Activated CD4-positive, alpha-beta T cell treated with anti-CD3 and anti-CD28 coated beads for 36 hours (primary cell): ENCODE measurements around the gene DUSP22. TPM values are rescaled to one million over a fixed set of nuclear protein-coding genes. Genes with fewer than 3 reads are reported as not detected.

Source experiments
- ATAC-seq: fragments of 200-7000 bp; cut with Tn5 transposase; one replicate; pipeline ENCODE4 v1.10.0; 2021; ENCODE audit warnings: mild to moderate bottlenecking, moderate library complexity
- CTCF ChIA-PET: fragments of 350-600 bp; sonication (Branson Sonifier 250); formaldehyde crosslinking; loops from one replicate; lab custom pipeline; 2021; ENCODE audit warnings: antibody characterized with exemption; lab: Charles Lee
- POLR2A ChIA-PET: fragments of 350-600 bp; sonication (Branson Sonifier 250); formaldehyde crosslinking; loops from one replicate; lab custom pipeline; 2021; ENCODE audit warnings: antibody characterized with exemption, inconsistent platforms; lab: Charles Lee
- DNase-seq: peaks from one replicate; pipeline ENCODE4 v3.0.0-alpha.2; 2020
- H3K27ac Mint-ChIP-seq: one replicate; pipeline ENCODE4 v1.8.0; 2021; ENCODE audit warnings: mixed read lengths
- H3K27me3 Mint-ChIP-seq: one replicate; pipeline ENCODE4 v1.8.0; 2021; ENCODE audit warnings: mixed read lengths
- H3K36me3 Mint-ChIP-seq: one replicate; pipeline ENCODE4 v1.8.0; 2021; ENCODE audit warnings: low read depth, mixed read lengths
- H3K4me1 Mint-ChIP-seq: one replicate; pipeline ENCODE4 v1.8.0; 2021; ENCODE audit warnings: mixed read lengths
- H3K4me3 Mint-ChIP-seq: one replicate; pipeline ENCODE4 v1.8.0; 2021; ENCODE audit warnings: mild to moderate bottlenecking, moderate library complexity, mixed read lengths
- H3K9me3 Mint-ChIP-seq: one replicate; pipeline ENCODE4 v1.8.0; 2021; ENCODE audit warnings: low read depth, mixed read lengths
- intact Hi-C, 2 experiments: fragments of 100-400 bp; cut with DNase I in 1 of 2; cut with micrococcal nuclease in 1 of 2; formaldehyde crosslinking; loops; one replicate each; pipeline versions ENCODE4 v1.14.2 to v1.15.1; 2022 to 2024; cut with DNase I, micrococcal nuclease
- total RNA-seq, 2 experiments: library from RNA; stranded (reverse); gene quantifications; one replicate each; pipeline ENCODE4 v1.2.3, GENCODE V29; 2021

The DUSP22 gene
- total RNA-seq, 2 experiments from 2014 or later: 33.2 to 33.7 TPM

DNA sequence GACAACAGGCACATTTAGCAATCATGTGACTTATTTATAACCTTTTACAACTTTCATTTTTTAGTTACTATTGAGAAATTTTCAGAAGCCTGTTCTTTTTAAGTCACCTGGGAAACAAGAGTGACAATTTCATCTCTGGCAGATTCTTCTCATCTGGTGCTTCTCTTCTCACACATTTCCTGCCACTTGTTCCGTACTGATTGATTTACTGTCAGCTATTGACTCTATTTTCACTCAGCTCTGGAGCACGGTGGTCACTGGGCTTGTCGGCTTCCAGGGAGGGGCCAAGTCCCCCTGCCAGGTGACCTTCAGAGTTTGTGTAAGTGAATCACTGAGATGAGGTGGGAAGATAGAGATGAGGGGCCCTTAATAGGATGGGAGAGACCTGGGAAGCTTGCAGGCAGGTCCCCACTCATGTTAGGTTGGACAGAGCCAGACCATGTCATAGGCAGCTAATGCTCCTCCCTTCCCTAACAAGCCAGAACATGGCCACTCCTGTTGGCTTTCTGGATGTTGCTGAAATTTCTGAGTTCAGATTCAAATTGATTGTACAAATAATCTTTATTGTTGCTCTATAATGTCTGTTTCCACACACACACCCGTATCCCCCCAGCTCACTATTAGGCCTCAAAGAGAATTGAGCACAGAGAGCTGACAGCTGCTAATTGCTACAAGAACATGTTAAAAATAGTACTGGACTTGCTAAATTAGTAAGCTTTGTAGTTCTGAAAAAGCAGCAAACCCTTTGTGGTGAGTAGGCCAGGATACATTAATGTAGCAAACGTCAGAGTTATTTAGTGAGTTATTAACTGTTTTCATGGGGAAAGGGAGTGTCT lies 13.3 kb downstream of the DUSP22 start:
- Mint-ChIP-seq H3K4me1 (peaks cover 3% of the 10 kb centered on the region), H3K9me3 (no peaks in the 10 kb centered on the region), H3K36me3 (peaks cover 10% of the 10 kb centered on the region), H3K27ac (no peak overlapping the region), H3K27me3 (no peaks in the 10 kb centered on the region), H3K4me3 (no peak overlapping the region)
- POLR2A ChIA-PET: no interaction called here
- CTCF ChIA-PET: interaction anchor here (0.5 to 2.0 kb wide), 11 partner anchors 9 to 116 kb away, joined by 3 to 5 read pairs (median 3); no protein-coding TSS in a partner anchor
- DNase-seq (peak; percentile 29), ATAC-seq (peak; percentile 42)
- intact Hi-C loops: no loop called here

DNA sequence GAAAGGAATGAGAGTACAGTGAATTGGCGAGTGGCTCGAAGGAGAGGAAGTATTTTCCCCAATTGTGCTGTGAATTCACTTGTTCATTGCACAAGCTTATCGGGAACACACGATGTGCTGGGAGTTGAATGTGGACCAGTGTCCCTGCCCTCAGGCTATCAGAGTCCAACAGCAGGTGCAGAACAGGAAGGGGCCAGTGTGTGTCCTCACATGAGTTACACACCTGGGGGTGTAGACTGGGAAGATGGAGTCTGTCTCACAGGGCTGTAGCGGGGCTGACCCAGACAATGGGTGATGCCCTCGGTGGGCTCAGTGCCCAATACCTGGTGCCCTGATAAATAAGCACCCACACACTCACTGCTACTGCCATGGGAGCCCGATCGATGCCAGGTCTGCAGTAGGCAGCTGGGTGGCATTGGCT lies 14.4 kb downstream of the DUSP22 start:
- Mint-ChIP-seq H3K4me3 (no peak overlapping the region), H3K27ac (no peak overlapping the region), H3K36me3 (peaks cover 10% of the 10 kb centered on the region), H3K9me3 (no peaks in the 10 kb centered on the region), H3K27me3 (no peaks in the 10 kb centered on the region), H3K4me1 (peaks cover 4% of the 10 kb centered on the region)
- intact Hi-C loops: no loop called here
- DNase-seq (no peak), ATAC-seq (no peak)
- ChIA-PET POLR2A (no interaction called here), CTCF (interaction anchor here (0.7 to 2.0 kb wide), 5 partner anchors 11 to 648 kb away, joined by 3 to 5 read pairs (median 4); no protein-coding TSS in a partner anchor)

DNA sequence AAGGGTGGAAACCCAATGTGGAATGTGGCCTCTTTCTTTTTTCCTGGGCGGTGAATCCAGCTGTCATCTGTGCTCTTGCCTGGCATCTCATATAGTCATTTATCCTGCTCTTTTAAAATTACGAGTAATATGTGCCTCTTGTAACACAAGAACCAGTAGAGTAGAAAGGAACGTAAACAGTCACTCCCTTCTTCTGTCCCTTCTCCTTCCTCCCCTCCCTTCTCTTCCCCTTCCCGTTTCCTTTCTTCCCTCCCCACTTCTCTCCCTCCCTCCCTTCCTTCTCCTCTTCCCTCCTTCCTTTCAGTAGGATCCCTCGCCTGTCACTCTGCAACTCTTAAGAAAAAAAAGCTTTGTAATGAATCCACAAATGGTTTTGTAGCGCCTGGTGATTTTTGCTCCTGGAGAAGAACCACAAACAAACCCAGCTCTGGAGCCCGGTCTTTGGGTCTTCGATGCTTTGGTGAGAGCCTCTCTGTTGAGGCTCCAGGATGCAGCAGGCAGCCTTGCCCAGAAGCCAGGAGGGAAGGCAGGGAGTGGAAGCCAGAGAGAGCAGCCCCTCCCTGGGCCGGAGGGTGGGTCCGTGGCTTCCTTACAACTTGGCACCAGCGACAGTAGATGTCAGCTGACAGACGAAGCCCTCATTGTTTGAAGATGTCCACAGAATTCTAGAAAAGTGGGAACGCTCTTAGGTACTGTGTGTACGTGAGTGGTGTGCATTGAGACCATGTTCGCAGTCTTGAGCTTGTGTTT lies 15.0 kb downstream of the DUSP22 start:
- Mint-ChIP-seq H3K9me3 (no peaks in the 10 kb centered on the region), H3K36me3 (peaks cover 11% of the 10 kb centered on the region), H3K4me1 (peaks cover 9% of the 10 kb centered on the region), H3K27me3 (no peaks in the 10 kb centered on the region), H3K27ac (no peak overlapping the region), H3K4me3 (no peak overlapping the region)
- no peak for ATAC-seq
- POLR2A ChIA-PET: no interaction called here
- intact Hi-C loops: no loop called here
- CTCF ChIA-PET: interaction anchor here (0.7 to 2.0 kb wide), 2 partner anchors 25 to 647 kb away, joined by 3 to 5 read pairs; no protein-coding TSS in a partner anchor
- DNase-seq: no peak

DNA sequence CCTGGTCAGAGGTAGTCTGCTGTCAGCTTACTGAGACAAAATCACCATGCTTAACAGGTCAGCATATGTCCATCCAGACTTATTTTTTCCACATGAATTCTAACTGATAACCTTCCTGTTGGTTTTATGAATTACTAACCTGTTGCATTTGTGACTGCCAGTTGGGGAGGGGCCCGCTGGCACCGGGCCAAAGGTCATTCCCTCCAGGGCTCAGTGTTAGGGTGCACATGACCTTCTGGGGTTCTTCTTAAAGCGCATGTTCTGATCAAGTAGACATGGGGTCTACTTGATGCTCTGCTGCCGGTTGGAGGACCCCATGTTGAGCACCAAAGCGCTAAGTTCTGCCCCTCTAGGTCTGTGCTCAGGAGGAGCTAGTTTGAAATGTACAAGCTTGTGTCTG lies 15.6 kb downstream of the DUSP22 start:
- no peak for ATAC-seq
- H3K27me3 Mint-ChIP-seq: no peaks in the 10 kb centered on the region
- ChIA-PET POLR2A (no interaction called here), CTCF (interaction anchor here (2.0 kb wide), 1 partner anchor 25 kb away, joined by 5 read pairs; no protein-coding TSS in a partner anchor)
- intact Hi-C loops: no loop called here
- no peak overlapping the region for H3K27ac Mint-ChIP-seq
- DNase-seq: no peak
- no peak overlapping the region for H3K4me3 Mint-ChIP-seq
- no peaks in the 10 kb centered on the region for H3K9me3 Mint-ChIP-seq
- peaks cover 14% of the 10 kb centered on the region for H3K4me1 Mint-ChIP-seq
- peaks cover 14% of the 10 kb centered on the region for H3K36me3 Mint-ChIP-seq

DNA sequence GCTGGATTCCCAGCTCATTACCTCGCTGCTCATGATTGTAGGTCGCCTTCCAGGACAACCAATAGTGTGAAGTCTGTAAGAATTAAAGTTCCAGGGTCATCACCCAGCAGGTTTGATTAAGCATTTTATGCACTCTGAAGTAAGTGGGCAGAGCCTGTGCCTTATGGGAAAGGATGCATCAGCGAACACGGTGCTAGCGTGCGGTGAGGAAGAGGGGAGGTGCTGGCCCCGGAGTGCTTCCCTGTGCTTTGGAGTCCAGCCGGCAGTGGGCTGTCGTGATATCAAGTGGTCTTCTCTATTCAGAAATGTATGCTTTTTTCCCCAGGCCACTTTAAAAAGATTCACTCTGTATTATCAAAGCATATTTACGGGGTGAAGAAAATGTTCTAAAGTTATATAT lies 16.0 kb downstream of the DUSP22 start:
- Mint-ChIP-seq H3K4me1 (peaks cover 18% of the 10 kb centered on the region), H3K9me3 (no peaks in the 10 kb centered on the region), H3K27ac (no peak overlapping the region), H3K4me3 (no peak overlapping the region), H3K36me3 (peaks cover 14% of the 10 kb centered on the region), H3K27me3 (no peaks in the 10 kb centered on the region)
- ChIA-PET POLR2A (no interaction called here), CTCF (interaction anchor here (0.6 kb wide), 1 partner anchor 380 kb away, joined by 4 read pairs; no protein-coding TSS in a partner anchor)
- DNase-seq (no peak), ATAC-seq (no peak)
- intact Hi-C loops: no loop called here

DNA sequence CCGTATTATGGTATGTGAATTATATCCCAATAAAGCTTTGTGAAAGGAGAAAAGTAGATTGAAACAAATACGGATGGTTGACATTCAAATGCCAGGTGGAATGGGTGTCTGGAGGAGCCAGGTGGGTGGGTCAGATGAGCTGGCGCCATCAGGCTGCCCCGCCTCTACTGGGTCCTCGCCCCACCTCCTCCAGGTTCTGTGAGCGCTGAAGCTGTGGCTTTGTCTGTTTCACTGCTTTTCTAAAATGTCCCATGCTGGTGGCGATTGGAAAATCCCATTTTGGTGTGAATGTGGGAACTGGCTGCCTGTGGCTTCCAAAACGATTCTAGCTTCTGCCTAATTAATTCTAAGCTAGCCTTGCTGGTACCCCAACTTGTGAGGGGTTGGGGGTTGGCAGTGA lies 16.5 kb downstream of the DUSP22 start:
- POLR2A ChIA-PET: no interaction called here
- no peaks in the 10 kb centered on the region for H3K27me3 Mint-ChIP-seq
- no peak for ATAC-seq
- DNase-seq: no peak
- CTCF ChIA-PET: interaction anchor here (0.6 kb wide), 1 partner anchor 379 kb away, joined by 4 read pairs; no protein-coding TSS in a partner anchor
- H3K27ac Mint-ChIP-seq: no peak overlapping the region
- intact Hi-C loops: no loop called here
- no peak overlapping the region for H3K4me3 Mint-ChIP-seq
- no peaks in the 10 kb centered on the region for H3K9me3 Mint-ChIP-seq
- peaks cover 19% of the 10 kb centered on the region for H3K4me1 Mint-ChIP-seq
- peaks cover 14% of the 10 kb centered on the region for H3K36me3 Mint-ChIP-seq

DNA sequence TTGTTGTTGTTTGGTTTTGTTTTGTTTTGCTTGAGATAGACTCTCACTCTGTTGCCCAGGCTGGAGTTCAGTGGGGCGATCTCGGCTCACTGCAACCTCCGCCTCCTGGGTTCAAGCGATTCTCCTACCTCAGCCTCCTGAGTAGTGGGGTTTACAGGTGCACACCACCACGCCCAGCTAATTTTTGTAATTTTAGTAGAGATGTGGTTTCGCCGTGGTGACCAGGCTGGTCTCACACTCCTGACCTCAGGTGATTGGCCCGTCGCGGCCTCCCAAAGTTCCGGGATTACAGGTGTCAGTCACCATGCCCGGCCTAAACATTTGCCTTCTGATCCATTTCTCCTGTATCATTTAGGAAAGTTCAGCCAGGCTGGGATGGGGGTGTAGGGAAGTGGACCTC lies 17.7 kb downstream of the DUSP22 start:
- no peak for ATAC-seq
- DNase-seq: no peak
- H3K9me3 Mint-ChIP-seq: no peaks in the 10 kb centered on the region
- peaks cover 17% of the 10 kb centered on the region for H3K4me1 Mint-ChIP-seq
- ChIA-PET POLR2A (no interaction called here), CTCF (interaction anchor here (1.3 kb wide), 1 partner anchor 17 kb away, joined by 3 read pairs; no protein-coding TSS in a partner anchor)
- intact Hi-C loops: no loop called here
- no peak overlapping the region for H3K4me3 Mint-ChIP-seq
- peaks cover 8% of the 10 kb centered on the region for H3K36me3 Mint-ChIP-seq
- H3K27me3 Mint-ChIP-seq: no peaks in the 10 kb centered on the region
- H3K27ac Mint-ChIP-seq: no peak overlapping the region

DNA sequence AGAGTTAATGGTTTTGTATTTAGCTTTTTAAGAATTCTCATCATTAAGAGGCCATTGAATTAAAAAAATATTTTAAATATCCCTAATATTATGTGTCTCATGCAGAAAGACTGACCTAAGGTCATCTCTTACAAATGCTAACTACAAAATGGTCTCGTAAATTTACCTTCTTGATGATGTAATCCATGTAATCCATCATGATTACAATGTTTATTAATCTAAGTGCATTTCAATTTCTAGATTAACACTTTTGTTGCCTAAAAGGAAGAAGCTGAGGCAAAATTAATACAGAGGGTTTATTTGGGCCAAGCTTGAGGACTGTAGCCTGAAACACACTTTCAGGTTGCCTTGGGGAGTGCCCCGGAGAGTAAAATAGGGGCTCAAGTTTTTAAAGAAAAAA lies 18.4 kb downstream of the DUSP22 start:
- Mint-ChIP-seq H3K9me3 (no peaks in the 10 kb centered on the region), H3K27me3 (no peaks in the 10 kb centered on the region)
- intact Hi-C loops: no loop called here

DNA sequence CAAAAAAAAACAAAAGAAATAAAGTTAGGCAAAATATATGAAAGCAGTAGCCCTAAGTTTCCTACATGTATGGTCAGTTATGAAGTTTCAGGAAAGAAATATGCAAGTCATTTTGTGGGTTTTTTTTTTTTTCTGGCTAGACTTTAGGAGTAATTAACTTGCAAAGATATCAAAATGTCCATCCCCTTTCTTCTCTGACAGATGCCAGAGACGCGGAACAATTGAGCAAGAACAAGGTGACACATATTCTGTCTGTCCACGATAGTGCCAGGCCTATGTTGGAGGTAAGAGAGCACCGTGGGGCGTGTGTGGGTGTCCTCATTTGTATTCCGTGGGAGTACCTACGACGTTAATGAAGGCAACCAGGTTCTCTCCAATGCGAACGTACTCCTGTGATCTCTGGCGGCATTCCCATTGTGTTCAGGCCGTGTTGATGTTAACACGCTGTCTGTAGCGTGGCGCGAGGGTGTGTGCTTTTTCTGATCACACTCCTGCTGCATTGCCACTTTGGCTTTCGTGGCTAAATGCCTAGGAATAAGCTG lies 19.5 kb downstream of the DUSP22 start:
- no peaks in the 10 kb centered on the region for H3K27me3 Mint-ChIP-seq
- H3K36me3 Mint-ChIP-seq: peaks cover 11% of the 10 kb centered on the region
- ChIA-PET POLR2A (no interaction called here), CTCF (interaction anchor here (1.3 to 1.4 kb wide), 2 partner anchors 10 to 12 kb away, joined by 3 to 6 read pairs; no protein-coding TSS in a partner anchor)
- H3K4me1 Mint-ChIP-seq: peaks cover 28% of the 10 kb centered on the region
- H3K4me3 Mint-ChIP-seq: no peak overlapping the region
- DNase-seq (no peak), ATAC-seq (no peak)
- no peak overlapping the region for H3K27ac Mint-ChIP-seq
- H3K9me3 Mint-ChIP-seq: no peaks in the 10 kb centered on the region
- intact Hi-C loops: no loop called here

More for the DNA sequence above, 18.4 kb downstream of the DUSP22 start:
- Mint-ChIP-seq H3K4me1 (peaks cover 18% of the 10 kb centered on the region), H3K4me3 (no peak overlapping the region), H3K36me3 (peaks cover 10% of the 10 kb centered on the region), H3K27ac (no peak overlapping the region)
- DNase-seq: no peak
- no peak for ATAC-seq
- CTCF ChIA-PET: interaction anchor here (1.3 kb wide), 1 partner anchor 17 kb away, joined by 3 read pairs; no protein-coding TSS in a partner anchor
- POLR2A ChIA-PET: no interaction called here

DNA sequence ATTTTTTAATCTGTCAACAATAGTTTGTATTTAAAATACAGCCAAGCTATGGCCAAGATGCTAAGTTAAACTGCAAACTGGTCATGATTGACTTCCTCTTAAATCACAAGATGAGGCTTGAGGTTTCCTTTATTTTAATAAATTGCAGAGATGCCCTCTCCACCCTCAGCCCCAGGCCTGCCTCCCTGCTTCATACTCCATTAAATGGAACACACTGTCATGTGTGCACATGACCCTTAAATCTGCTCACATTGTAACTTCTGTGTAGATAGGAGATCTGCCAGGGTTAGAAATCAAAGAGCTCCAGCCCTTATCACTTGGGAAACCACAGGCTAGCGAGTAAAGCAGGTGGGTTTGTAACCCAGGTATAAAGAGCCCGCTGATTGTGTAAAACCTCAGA lies 20.8 kb downstream of the DUSP22 start:
- DNase-seq: no peak
- ChIA-PET POLR2A (interaction anchor here (0.7 kb wide), 2 partner anchors 37 to 878 kb away, joined by 3 read pairs; no protein-coding TSS in a partner anchor), CTCF (interaction anchor here (0.6 to 1.7 kb wide), 10 partner anchors 10 to 361 kb away, joined by 3 to 6 read pairs (median 4); no protein-coding TSS in a partner anchor)
- Mint-ChIP-seq H3K27ac (no peak overlapping the region), H3K36me3 (peaks cover 8% of the 10 kb centered on the region), H3K4me3 (no peak overlapping the region), H3K4me1 (peaks cover 37% of the 10 kb centered on the region), H3K9me3 (no peaks in the 10 kb centered on the region), H3K27me3 (no peaks in the 10 kb centered on the region)
- ATAC-seq: no peak
- intact Hi-C loops: no loop called here

DNA sequence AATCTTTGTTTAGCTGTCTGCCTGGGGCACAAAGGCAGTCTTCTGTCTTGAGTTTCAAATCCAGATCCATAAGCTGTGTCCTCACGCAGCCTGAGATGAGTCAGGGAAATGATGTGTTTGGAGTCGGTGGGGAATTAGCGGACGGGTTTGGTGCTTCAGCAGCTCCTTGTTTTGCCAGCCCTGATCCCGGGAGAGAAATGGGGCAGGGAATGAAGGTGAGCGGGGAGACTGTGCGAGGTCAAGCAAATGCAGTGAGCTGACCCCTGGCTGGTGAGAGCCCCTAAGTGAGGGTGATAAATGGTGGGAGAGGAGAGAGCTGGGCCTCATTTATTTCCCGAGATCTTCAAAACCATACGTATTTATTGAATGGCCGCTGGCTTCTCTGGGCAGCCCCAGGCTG lies 21.6 kb downstream of the DUSP22 start:
- intact Hi-C loops: no loop called here
- POLR2A ChIA-PET: no interaction called here
- Mint-ChIP-seq H3K9me3 (no peaks in the 10 kb centered on the region), H3K4me3 (no peak overlapping the region), H3K36me3 (peaks cover 8% of the 10 kb centered on the region), H3K4me1 (peaks cover 40% of the 10 kb centered on the region), H3K27me3 (no peaks in the 10 kb centered on the region), H3K27ac (no peak overlapping the region)
- CTCF ChIA-PET: interaction anchor here (0.7 to 1.7 kb wide), 6 partner anchors 8 to 166 kb away, joined by 3 to 6 read pairs (median 4); no protein-coding TSS in a partner anchor
- DNase-seq (no peak), ATAC-seq (no peak)
